Loucy (cell line): ENCODE data around the gene CCDC148.
"Not testable (repeated sequence)": the region's sequence is repeated elsewhere in the genome, so short reads cannot be mapped to it uniquely, and the experiment has no call there.

ENCODE experiments used
- H2AFZ ChIP-seq: fragments of 200-600 bp; sonication (generic); 2 replicates; pipeline ENCODE4 v1.6.0; 2016; ENCODE audit warnings: antibody characterized with exemption, mild to moderate bottlenecking, low read length, moderate library complexity
- H3F3A ChIP-seq: fragments of 200-600 bp; 2 replicates; pipeline ENCODE4 v1.6.0; 2016; ENCODE audit warnings: antibody characterized with exemption, low read depth, mild to moderate bottlenecking
- H3K27me3 ChIP-seq: fragments of 200-600 bp; sonication (generic); 2 replicates; pipeline ENCODE4 v1.6.1; 2014; ENCODE audit warnings: low read length, mild to moderate bottlenecking; ENCODE audit not compliant: insufficient read depth, poor library complexity, severe bottlenecking
- H3K36me3 ChIP-seq: fragments of 200-600 bp; sonication (generic); 2 replicates; pipeline ENCODE4 v1.6.1; 2016; ENCODE audit warnings: low read length; ENCODE audit not compliant: insufficient read depth
- H3K4me1 ChIP-seq: fragments of 200-600 bp; sonication (generic); 2 replicates; pipeline ENCODE4 v1.5.1; 2014; ENCODE audit warnings: low read length, mild to moderate bottlenecking; ENCODE audit not compliant: insufficient read depth, poor library complexity, severe bottlenecking
- H3K4me2 ChIP-seq: fragments of 200-600 bp; sonication (generic); 2 replicates; pipeline ENCODE4 v1.6.0; 2014; ENCODE audit warnings: antibody characterized with exemption, low read length, low read depth, mild to moderate bottlenecking; ENCODE audit not compliant: poor library complexity, severe bottlenecking
- H3K4me3 ChIP-seq: fragments of 200-600 bp; sonication (generic); 2 replicates; pipeline ENCODE4 v1.5.1; 2014; ENCODE audit warnings: low read length, mild to moderate bottlenecking, mixed read lengths; ENCODE audit not compliant: poor library complexity, severe bottlenecking
- H3K79me2 ChIP-seq: fragments of 200-600 bp; sonication (generic); 2 replicates; pipeline ENCODE4 v1.6.1; 2014; ENCODE audit warnings: low read length; ENCODE audit not compliant: insufficient read depth
- H3K9ac ChIP-seq: fragments of 200-600 bp; sonication (generic); 2 replicates; pipeline ENCODE4 v1.6.0; 2014; ENCODE audit warnings: mild to moderate bottlenecking, low read depth, low read length, moderate library complexity; ENCODE audit not compliant: poor library complexity, severe bottlenecking
- H3K9me2 ChIP-seq: fragments of 200-600 bp; sonication (generic); replicated peaks from 2 replicates; pipeline ENCODE4 v1.6.1; 2016; ENCODE audit warnings: low read depth, low read length, mixed read lengths
- H3K9me3 ChIP-seq: fragments of 200-600 bp; sonication (generic); 2 replicates; pipeline ENCODE4 v1.6.1; 2014; ENCODE audit warnings: mild to moderate bottlenecking, antibody characterized with exemption, low read length, low read depth; ENCODE audit not compliant: insufficient read depth
- H4K20me1 ChIP-seq: fragments of 200-600 bp; sonication (generic); 2 replicates; pipeline ENCODE4 v1.6.0; 2014; ENCODE audit warnings: antibody characterized with exemption, low read length, mild to moderate bottlenecking; ENCODE audit not compliant: insufficient read depth, poor library complexity, severe bottlenecking
- EZH2phosphoT487 ChIP-seq: fragments of 200-600 bp; IDR thresholded peaks from 2 replicates; pipeline ENCODE4 v1.6.1; 2018; ENCODE audit warnings: antibody characterized with exemption, mild to moderate bottlenecking, moderate library complexity, borderline replicate concordance
- TF ChIP-seq, protein P1 (sequence below): fragments of 200-600 bp; sonication (generic); conservative IDR thresholded peaks from 2 replicates; pipeline ENCODE4 v1.5.1; 2014; ENCODE audit warnings: mild to moderate bottlenecking, antibody characterized with exemption, low read length

Gene CCDC148

DNA sequence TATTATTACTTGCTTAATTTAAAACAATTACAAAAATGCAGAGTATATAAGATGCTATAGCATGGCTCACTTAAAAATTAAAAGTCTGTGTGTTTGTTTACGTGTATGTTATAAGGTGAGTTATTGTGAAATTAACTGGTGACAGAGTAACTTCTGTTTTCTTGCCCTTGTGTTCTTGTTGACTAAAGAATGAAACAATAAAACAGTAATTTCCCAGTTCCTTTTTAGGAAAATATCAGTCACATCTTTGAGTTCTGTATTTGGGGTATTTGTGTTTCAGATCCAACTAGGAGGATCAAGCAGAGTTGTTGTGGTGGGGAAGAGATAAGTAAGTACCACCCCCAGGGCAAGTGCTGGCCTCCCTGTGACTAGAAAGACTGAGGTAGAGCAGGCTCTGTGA lies 143.6 kb downstream of the CCDC148 start:
- no peaks in the 10 kb centered on the region for H3K36me3 ChIP-seq
- H3K79me2 ChIP-seq = no peaks in the 10 kb centered on the region
- no peaks in the 10 kb centered on the region for H3K9me2 ChIP-seq
- H2AFZ ChIP-seq = no peak overlapping the region
- H3K27me3 ChIP-seq = no peaks in the 10 kb centered on the region
- no peaks in the 10 kb centered on the region for H3K9me3 ChIP-seq
- no peak overlapping the region for H3K9ac ChIP-seq
- no peak overlapping the region for H3K4me3 ChIP-seq
- TF ChIP-seq, protein P1, sequence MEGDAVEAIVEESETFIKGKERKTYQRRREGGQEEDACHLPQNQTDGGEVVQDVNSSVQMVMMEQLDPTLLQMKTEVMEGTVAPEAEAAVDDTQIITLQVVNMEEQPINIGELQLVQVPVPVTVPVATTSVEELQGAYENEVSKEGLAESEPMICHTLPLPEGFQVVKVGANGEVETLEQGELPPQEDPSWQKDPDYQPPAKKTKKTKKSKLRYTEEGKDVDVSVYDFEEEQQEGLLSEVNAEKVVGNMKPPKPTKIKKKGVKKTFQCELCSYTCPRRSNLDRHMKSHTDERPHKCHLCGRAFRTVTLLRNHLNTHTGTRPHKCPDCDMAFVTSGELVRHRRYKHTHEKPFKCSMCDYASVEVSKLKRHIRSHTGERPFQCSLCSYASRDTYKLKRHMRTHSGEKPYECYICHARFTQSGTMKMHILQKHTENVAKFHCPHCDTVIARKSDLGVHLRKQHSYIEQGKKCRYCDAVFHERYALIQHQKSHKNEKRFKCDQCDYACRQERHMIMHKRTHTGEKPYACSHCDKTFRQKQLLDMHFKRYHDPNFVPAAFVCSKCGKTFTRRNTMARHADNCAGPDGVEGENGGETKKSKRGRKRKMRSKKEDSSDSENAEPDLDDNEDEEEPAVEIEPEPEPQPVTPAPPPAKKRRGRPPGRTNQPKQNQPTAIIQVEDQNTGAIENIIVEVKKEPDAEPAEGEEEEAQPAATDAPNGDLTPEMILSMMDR = no peak
- no peak for TF ChIP-seq EZH2phosphoT487
- no peaks in the 10 kb centered on the region for H3K4me1 ChIP-seq
- H3K4me2 ChIP-seq = no peak overlapping the region
- H4K20me1 ChIP-seq = no peaks in the 10 kb centered on the region
- no peaks in the 10 kb centered on the region for H3F3A ChIP-seq

DNA sequence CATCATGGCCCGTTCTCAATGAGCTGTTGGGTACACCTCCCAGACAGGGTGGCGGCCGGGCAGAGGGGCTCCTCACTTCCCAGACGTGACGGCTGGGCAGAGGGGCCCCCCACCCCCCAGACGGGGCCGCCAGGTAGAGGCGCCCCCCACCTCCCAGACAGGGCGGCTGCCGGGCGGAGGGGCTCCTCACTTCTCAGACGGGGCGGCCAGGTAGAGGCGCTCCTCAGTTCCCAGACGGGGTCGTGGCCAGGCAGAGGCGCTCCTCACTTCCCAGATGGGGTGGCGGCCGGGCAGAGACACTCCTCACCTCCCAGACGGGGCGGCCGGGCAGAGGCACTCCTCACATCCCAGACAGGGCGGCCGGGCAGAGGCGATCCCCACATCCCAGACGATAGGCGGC lies 146.1 kb downstream of the CCDC148 start:
- H4K20me1 ChIP-seq, H2AFZ ChIP-seq, H3K4me3 ChIP-seq, H3K36me3 ChIP-seq, H3F3A ChIP-seq, H3K9me2 ChIP-seq, H3K4me1 ChIP-seq, H3K9me3 ChIP-seq, H3K27me3 ChIP-seq, H3K9ac ChIP-seq, H3K79me2 ChIP-seq, H3K4me2 ChIP-seq: not testable (repeated sequence)

DNA sequence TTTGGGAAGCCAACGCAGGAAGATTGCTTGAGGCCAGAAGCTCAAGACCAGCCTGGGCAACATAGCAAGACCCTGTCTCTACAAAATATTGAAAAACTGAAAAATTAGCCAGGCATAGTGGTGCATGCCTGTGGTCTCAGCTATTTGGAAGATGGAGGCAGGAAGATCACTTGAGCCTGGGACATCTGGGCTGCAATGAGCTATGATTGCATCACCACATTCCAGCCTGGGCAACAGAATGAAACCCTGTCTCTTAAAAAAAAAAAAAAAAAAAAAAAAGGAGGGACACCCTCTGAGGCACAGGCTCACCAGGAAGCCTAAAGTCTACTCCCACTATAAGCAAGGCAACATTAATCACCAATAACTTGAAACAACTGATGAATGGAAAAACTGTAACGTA lies 151.1 kb downstream of the CCDC148 start:
- H3F3A ChIP-seq = no peaks in the 10 kb centered on the region
- TF ChIP-seq EZH2phosphoT487 = no peak
- TF ChIP-seq, protein P1 = no peak
- H3K9ac ChIP-seq = no peak overlapping the region
- H3K4me3 ChIP-seq = no peak overlapping the region
- no peaks in the 10 kb centered on the region for H3K36me3 ChIP-seq
- H2AFZ ChIP-seq = no peak overlapping the region
- no peaks in the 10 kb centered on the region for H4K20me1 ChIP-seq
- no peaks in the 10 kb centered on the region for H3K27me3 ChIP-seq
- no peaks in the 10 kb centered on the region for H3K9me3 ChIP-seq
- no peaks in the 10 kb centered on the region for H3K79me2 ChIP-seq
- H3K9me2 ChIP-seq = no peaks in the 10 kb centered on the region
- H3K4me2 ChIP-seq = no peak overlapping the region
- H3K4me1 ChIP-seq = no peaks in the 10 kb centered on the region

DNA sequence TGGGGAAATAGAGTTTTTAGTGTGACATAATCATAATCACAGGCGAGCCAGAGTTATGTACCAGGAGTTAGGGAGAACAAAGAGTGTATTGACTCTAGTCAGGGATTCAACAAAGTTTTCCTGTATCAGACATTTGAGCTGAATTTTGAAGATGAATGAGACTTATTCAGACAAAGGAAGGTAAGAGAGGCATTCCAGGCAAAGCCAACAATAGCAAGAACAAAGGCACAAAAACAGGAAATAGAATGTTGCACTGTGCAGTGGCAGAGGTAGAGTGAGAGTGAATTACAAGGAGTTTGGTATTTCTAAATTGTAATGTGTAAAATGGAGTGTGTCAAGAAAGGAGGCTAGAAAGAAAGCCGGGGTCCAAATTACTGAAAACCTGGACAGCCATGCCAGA lies 156.2 kb downstream of the CCDC148 start:
- H3K4me3 ChIP-seq = no peak overlapping the region
- no peaks in the 10 kb centered on the region for H4K20me1 ChIP-seq
- H3K9me2 ChIP-seq = no peaks in the 10 kb centered on the region
- no peaks in the 10 kb centered on the region for H3K4me1 ChIP-seq
- no peaks in the 10 kb centered on the region for H3K36me3 ChIP-seq
- no peaks in the 10 kb centered on the region for H3K79me2 ChIP-seq
- TF ChIP-seq, protein P1 = no peak
- no peak for TF ChIP-seq EZH2phosphoT487
- H3K27me3 ChIP-seq = no peaks in the 10 kb centered on the region
- no peak overlapping the region for H3K9ac ChIP-seq
- no peak overlapping the region for H2AFZ ChIP-seq
- H3K4me2 ChIP-seq = no peak overlapping the region
- H3F3A ChIP-seq = no peaks in the 10 kb centered on the region
- H3K9me3 ChIP-seq = no peaks in the 10 kb centered on the region
